IgD-negative memory B cell (primary cell): ENCODE measurements around the gene CADM1. TPM values are rescaled to one million over a fixed set of nuclear protein-coding genes. Genes with fewer than 3 reads are reported as not detected.
"Not testable (repeated sequence)": the region's sequence is repeated elsewhere in the genome, so short reads cannot be mapped to it uniquely, and the experiment has no call there.

ENCODE experiments used
- H3K27ac Mint-ChIP-seq, 3 donors: one replicate each; pipeline ENCODE4 v1.8.0; 2020 to 2022; ENCODE audit warnings: mild to moderate bottlenecking in 3 of 3, mixed read lengths in 3 of 3, moderate library complexity in 1 of 3
- H3K27me3 Mint-ChIP-seq: one replicate; pipeline ENCODE4 v1.8.0; 2021; ENCODE audit warnings: mixed read lengths
- H3K36me3 Mint-ChIP-seq: one replicate; pipeline ENCODE4 v1.8.0; 2020; ENCODE audit warnings: mild to moderate bottlenecking, mixed read lengths
- H3K4me1 Mint-ChIP-seq, 3 donors: one replicate each; pipeline ENCODE4 v1.8.0; 2020 to 2022; ENCODE audit warnings: mixed read lengths in 3 of 3, mild to moderate bottlenecking in 1 of 3
- H3K4me3 Mint-ChIP-seq, 4 donors: one replicate each; pipeline ENCODE4 v1.8.0; 2020 to 2022; ENCODE audit warnings: mild to moderate bottlenecking in 4 of 4, mixed read lengths in 4 of 4, moderate library complexity in 3 of 4
- H3K9me3 Mint-ChIP-seq, 3 donors: one replicate each; pipeline ENCODE4 v1.8.0; 2020 to 2021; ENCODE audit warnings: mixed read lengths in 3 of 3, mild to moderate bottlenecking in 1 of 3
- polyA plus RNA-seq: library from polyadenylated mRNA; unstranded; fragments of 300-500 nt; fragmentation: Illumina TruSeq; gene quantifications from one replicate; pipeline ENCODE4 v1.2.3, GENCODE V29; 2021

CADM1 gene
- polyA plus RNA-seq, 1 donor from 2014 or later, result 2.0 TPM

GRCh38 chr11:115475564-115475963 is 28.7 kb downstream of the CADM1 start:
- peaks cover 3% of the 10 kb centered on the region for H3K27me3 Mint-ChIP-seq
- no peak overlapping the region for H3K27ac Mint-ChIP-seq
- H3K4me1 Mint-ChIP-seq, result no peaks in the 10 kb centered on the region
- H3K9me3 Mint-ChIP-seq, result peaks cover 0 to 2% (median 2%) of the 10 kb centered on the region in 3 donors
- no peak overlapping the region for H3K4me3 Mint-ChIP-seq
- peaks cover 2% of the 10 kb centered on the region for H3K36me3 Mint-ChIP-seq

- not testable (repeated sequence) for H3K9me3 Mint-ChIP-seq, H3K4me1 Mint-ChIP-seq, H3K27ac Mint-ChIP-seq, H3K27me3 Mint-ChIP-seq, H3K36me3 Mint-ChIP-seq
- peak overlapping the region in 1 of 4 donors; percentile 38 for H3K4me3 Mint-ChIP-seq
Measured at GRCh38 chr11:115474306-115474705, 29.9 kb downstream of the CADM1 start.

- Mint-ChIP-seq H3K27me3 (peaks cover 3% of the 10 kb centered on the region), H3K9me3 (peaks cover 0 to 2% (median 2%) of the 10 kb centered on the region in 3 donors), H3K4me1 (peaks cover 0 to 9% (median 4%) of the 10 kb centered on the region in 3 donors), H3K36me3 (peaks cover 2% of the 10 kb centered on the region), H3K4me3 (no peak overlapping the region), H3K27ac (peak overlapping the region in 1 of 3 donors; percentile 31)
Measured at GRCh38 chr11:115473167-115473566, 31.0 kb downstream of the CADM1 start.

GRCh38 chr11:115471367-115471766 is 32.8 kb downstream of the CADM1 start:
- Mint-ChIP-seq H3K36me3 (peaks cover 2% of the 10 kb centered on the region), H3K27ac (no peak overlapping the region), H3K4me1 (peaks cover 0 to 9% (median 4%) of the 10 kb centered on the region in 3 donors), H3K9me3 (peaks cover 0 to 2% (median 2%) of the 10 kb centered on the region in 3 donors), H3K4me3 (no peak overlapping the region), H3K27me3 (peaks cover 2% of the 10 kb centered on the region)

- no peaks in the 10 kb centered on the region for H3K27me3 Mint-ChIP-seq
- no peak overlapping the region for H3K27ac Mint-ChIP-seq
- H3K36me3 Mint-ChIP-seq, result peaks cover 2% of the 10 kb centered on the region
- no peak overlapping the region for H3K4me3 Mint-ChIP-seq
- H3K9me3 Mint-ChIP-seq, result peaks cover 0 to 2% (median 2%) of the 10 kb centered on the region in 3 donors
- H3K4me1 Mint-ChIP-seq, result peaks cover 0 to 9% (median 4%) of the 10 kb centered on the region in 3 donors
Measured at GRCh38 chr11:115470928-115471327, 33.3 kb downstream of the CADM1 start.

GRCh38 chr11:115469361-115469760 is 34.9 kb downstream of the CADM1 start:
- Mint-ChIP-seq H3K27me3 (peaks cover 6% of the 10 kb centered on the region), H3K4me3 (no peak overlapping the region), H3K9me3 (peaks cover 0 to 2% (median 2%) of the 10 kb centered on the region in 3 donors), H3K27ac (no peak overlapping the region), H3K36me3 (peaks cover 1% of the 10 kb centered on the region), H3K4me1 (peaks cover 0 to 9% (median 4%) of the 10 kb centered on the region in 3 donors)

- Mint-ChIP-seq H3K4me3 (no peak overlapping the region), H3K27me3 (peaks cover 10% of the 10 kb centered on the region), H3K36me3 (no peaks in the 10 kb centered on the region), H3K4me1 (peaks cover 0 to 9% (median 4%) of the 10 kb centered on the region in 3 donors), H3K27ac (no peak overlapping the region), H3K9me3 (no peaks in the 10 kb centered on the region)
Measured at GRCh38 chr11:115466122-115466521, 38.1 kb downstream of the CADM1 start.

- no peaks in the 10 kb centered on the region for H3K36me3 Mint-ChIP-seq
Measured at GRCh38 chr11:115464269-115464668, 39.9 kb downstream of the CADM1 start.

GRCh38 chr11:115463606-115464005 is 40.6 kb downstream of the CADM1 start:
- Mint-ChIP-seq H3K27ac (no peak overlapping the region), H3K36me3 (no peaks in the 10 kb centered on the region), H3K4me3 (no peak overlapping the region), H3K4me1 (no peaks in the 10 kb centered on the region), H3K9me3 (peaks cover 0 to 1% (median 0%) of the 10 kb centered on the region in 3 donors), H3K27me3 (peaks cover 13% of the 10 kb centered on the region)

More at GRCh38 chr11:115464269-115464668, 39.9 kb downstream of the CADM1 start:
- Mint-ChIP-seq H3K27me3 (peaks cover 11% of the 10 kb centered on the region), H3K4me3 (no peak overlapping the region), H3K9me3 (peaks cover 0 to 1% (median 0%) of the 10 kb centered on the region in 3 donors), H3K4me1 (peaks cover 0 to 6% (median 4%) of the 10 kb centered on the region in 3 donors), H3K27ac (no peak overlapping the region)

- Mint-ChIP-seq H3K36me3 (no peaks in the 10 kb centered on the region), H3K27ac (no peak overlapping the region), H3K27me3 (peaks cover 15% of the 10 kb centered on the region), H3K4me3 (no peak overlapping the region), H3K4me1 (no peaks in the 10 kb centered on the region), H3K9me3 (peaks cover 0 to 1% (median 0%) of the 10 kb centered on the region in 3 donors)
Measured at GRCh38 chr11:115462757-115463156, 41.5 kb downstream of the CADM1 start.

GRCh38 chr11:115462004-115462541 is 42.1 kb downstream of the CADM1 start:
- H3K4me1 Mint-ChIP-seq, result no peaks in the 10 kb centered on the region
- H3K9me3 Mint-ChIP-seq, result peaks cover 0 to 1% (median 0%) of the 10 kb centered on the region in 3 donors
- H3K36me3 Mint-ChIP-seq, result no peaks in the 10 kb centered on the region
- peaks cover 15% of the 10 kb centered on the region for H3K27me3 Mint-ChIP-seq
- H3K27ac Mint-ChIP-seq, result no peak overlapping the region
- no peak overlapping the region for H3K4me3 Mint-ChIP-seq

GRCh38 chr11:115460512-115460911 is 43.7 kb downstream of the CADM1 start:
- H3K36me3 Mint-ChIP-seq, result no peaks in the 10 kb centered on the region
- H3K9me3 Mint-ChIP-seq, result peaks cover 0 to 1% (median 0%) of the 10 kb centered on the region in 3 donors
- H3K27me3 Mint-ChIP-seq, result peaks cover 15% of the 10 kb centered on the region
- H3K4me3 Mint-ChIP-seq, result no peak overlapping the region
- no peaks in the 10 kb centered on the region for H3K4me1 Mint-ChIP-seq
- H3K27ac Mint-ChIP-seq, result no peak overlapping the region

GRCh38 chr11:115459563-115459962 is 44.7 kb downstream of the CADM1 start:
- Mint-ChIP-seq H3K4me3 (no peak overlapping the region), H3K36me3 (no peaks in the 10 kb centered on the region)

GRCh38 chr11:115458877-115459276 is 45.3 kb downstream of the CADM1 start:
- H3K9me3 Mint-ChIP-seq, result peaks cover 0 to 1% (median 0%) of the 10 kb centered on the region in 3 donors
- H3K27me3 Mint-ChIP-seq, result peaks cover 10% of the 10 kb centered on the region
- H3K36me3 Mint-ChIP-seq, result no peaks in the 10 kb centered on the region
- H3K4me3 Mint-ChIP-seq, result no peak overlapping the region
- H3K27ac Mint-ChIP-seq, result no peak overlapping the region
- H3K4me1 Mint-ChIP-seq, result no peaks in the 10 kb centered on the region

More at GRCh38 chr11:115459563-115459962, 44.7 kb downstream of the CADM1 start:
- no peak overlapping the region for H3K27ac Mint-ChIP-seq
- no peaks in the 10 kb centered on the region for H3K4me1 Mint-ChIP-seq
- H3K27me3 Mint-ChIP-seq, result peaks cover 11% of the 10 kb centered on the region
- H3K9me3 Mint-ChIP-seq, result peaks cover 0 to 1% (median 0%) of the 10 kb centered on the region in 3 donors

- no peak overlapping the region for H3K4me3 Mint-ChIP-seq
- H3K36me3 Mint-ChIP-seq, result no peaks in the 10 kb centered on the region
- peaks cover 5% of the 10 kb centered on the region for H3K27me3 Mint-ChIP-seq
- no peak overlapping the region for H3K27ac Mint-ChIP-seq
- no peaks in the 10 kb centered on the region for H3K4me1 Mint-ChIP-seq
- peaks cover 0 to 1% (median 0%) of the 10 kb centered on the region in 3 donors for H3K9me3 Mint-ChIP-seq
Measured at GRCh38 chr11:115456019-115456418, 48.2 kb downstream of the CADM1 start.

- H3K27ac Mint-ChIP-seq, result no peak overlapping the region
- H3K27me3 Mint-ChIP-seq, result peaks cover 4% of the 10 kb centered on the region
- H3K4me3 Mint-ChIP-seq, result no peak overlapping the region
- H3K4me1 Mint-ChIP-seq, result no peaks in the 10 kb centered on the region
- peaks cover 0 to 1% (median 0%) of the 10 kb centered on the region in 3 donors for H3K9me3 Mint-ChIP-seq
- no peaks in the 10 kb centered on the region for H3K36me3 Mint-ChIP-seq
Measured at GRCh38 chr11:115455613-115456012, 48.6 kb downstream of the CADM1 start.
